Measurements from ENCODE around the gene CBLN3.

CBLN3 gene

DNA sequence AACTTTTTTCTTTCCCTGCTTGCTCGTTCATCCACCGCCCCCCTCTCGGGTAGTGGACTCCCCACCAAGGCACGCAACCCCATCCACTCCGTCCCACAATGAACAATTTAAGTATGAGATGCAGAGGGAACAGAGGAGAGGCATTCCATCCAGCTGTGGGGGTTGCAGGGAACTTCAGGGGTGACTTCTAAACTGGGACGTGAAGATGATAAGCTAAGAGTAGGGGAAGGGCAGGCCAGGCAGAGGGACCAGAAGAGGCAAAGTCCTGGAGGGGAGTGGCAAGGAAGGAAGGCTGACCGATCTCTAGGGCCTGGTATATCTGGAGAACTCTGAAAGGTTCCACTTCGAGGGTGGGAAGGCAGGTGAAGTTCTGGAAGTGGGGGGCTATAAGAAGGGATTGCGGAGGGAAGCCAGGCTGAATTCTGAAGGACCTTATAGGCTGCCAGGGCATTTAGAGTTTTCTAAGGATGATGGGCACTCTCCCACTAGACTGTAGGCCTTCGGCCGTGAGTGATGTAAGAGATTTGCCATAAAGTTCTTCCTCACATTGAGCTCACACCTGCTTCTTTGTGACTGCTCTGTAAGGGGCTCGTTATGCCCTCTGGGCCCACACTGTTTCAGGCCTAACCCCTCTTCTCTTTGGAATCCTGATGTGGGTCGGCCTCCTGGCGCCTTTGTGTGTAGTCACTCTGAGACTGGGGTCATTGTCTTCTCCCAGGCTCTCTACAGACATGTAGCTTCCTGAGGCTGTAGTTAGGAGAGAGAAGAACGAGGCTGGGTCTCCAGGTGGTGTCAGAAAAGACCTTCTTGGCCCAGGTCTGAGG, 49.3 kb downstream of the CBLN3 start:
- Histone ChIP-seq H3K9me2 (ENCODE audit: low read depth, low read length) (no peaks in the 10 kb centered on the region), H3K4me2 (ENCODE audit: low read length) (no peak overlapping the region)

DNA sequence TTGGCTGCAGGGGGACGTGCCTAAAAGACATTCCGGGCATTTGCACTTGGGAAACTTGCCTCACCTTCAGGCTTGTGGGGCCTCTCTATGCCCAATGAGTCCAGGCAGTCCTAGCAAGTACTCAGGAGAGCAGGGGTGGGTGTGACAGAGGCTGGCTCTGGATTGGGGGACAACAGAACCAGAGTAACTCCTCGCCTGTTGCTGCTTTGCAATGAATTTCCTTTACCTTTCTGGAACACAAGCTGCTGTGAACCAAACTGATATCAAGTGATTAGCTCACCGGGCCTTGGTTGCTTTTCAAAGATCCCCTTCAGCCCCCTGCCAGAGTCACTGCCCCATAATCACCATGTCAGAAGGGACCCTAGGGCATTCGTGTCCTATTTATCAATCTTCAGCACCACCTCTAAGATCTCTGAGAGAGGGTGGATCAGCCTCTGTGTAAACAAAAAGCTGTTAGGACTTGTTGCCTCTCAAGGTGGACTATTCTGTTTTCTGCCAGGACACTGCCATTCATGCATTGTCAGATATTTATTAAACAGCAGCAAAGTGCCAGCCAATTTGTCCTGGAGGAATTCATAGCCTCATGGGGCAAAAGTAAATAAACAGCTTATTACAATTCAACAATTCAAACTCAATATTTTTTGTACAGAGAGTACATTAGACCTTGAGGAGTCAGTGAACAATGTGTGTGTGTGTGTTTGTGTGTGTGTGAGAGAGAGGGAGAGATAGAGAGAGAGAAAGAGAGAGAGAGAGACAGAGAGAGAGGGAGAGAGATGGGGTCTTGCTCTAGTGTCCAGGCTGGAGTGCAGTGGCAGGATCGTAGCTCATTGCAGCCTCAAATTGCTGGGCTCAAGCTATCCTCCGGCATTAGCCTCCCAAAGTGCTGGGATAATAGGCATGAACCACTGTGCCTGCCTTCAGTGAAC, 50.2 kb downstream of the CBLN3 start:
- TF ChIP-seq EZH2 (IDR thresholded peaks at IDR 0.05; ENCODE audit: borderline replicate concordance, low read length): no peak
- TF ChIP-seq, protein P1, sequence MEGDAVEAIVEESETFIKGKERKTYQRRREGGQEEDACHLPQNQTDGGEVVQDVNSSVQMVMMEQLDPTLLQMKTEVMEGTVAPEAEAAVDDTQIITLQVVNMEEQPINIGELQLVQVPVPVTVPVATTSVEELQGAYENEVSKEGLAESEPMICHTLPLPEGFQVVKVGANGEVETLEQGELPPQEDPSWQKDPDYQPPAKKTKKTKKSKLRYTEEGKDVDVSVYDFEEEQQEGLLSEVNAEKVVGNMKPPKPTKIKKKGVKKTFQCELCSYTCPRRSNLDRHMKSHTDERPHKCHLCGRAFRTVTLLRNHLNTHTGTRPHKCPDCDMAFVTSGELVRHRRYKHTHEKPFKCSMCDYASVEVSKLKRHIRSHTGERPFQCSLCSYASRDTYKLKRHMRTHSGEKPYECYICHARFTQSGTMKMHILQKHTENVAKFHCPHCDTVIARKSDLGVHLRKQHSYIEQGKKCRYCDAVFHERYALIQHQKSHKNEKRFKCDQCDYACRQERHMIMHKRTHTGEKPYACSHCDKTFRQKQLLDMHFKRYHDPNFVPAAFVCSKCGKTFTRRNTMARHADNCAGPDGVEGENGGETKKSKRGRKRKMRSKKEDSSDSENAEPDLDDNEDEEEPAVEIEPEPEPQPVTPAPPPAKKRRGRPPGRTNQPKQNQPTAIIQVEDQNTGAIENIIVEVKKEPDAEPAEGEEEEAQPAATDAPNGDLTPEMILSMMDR (IDR thresholded peaks at IDR 0.05; ENCODE audit: low read length): no peak
- Histone ChIP-seq H3K79me2 (ENCODE audit: insufficient read depth, low read length) (no peaks in the 10 kb centered on the region), H3K36me3 (ENCODE audit: insufficient read depth, low read length) (no peaks in the 10 kb centered on the region), H3K4me3 (ENCODE audit: low read depth, low read length, poor library complexity, severe bottlenecking) (no peak overlapping the region), H3K27ac (ENCODE audit: low read depth, low read length, poor library complexity, severe bottlenecking) (no peak overlapping the region), H3F3A (ENCODE audit: insufficient read depth, low read length) (no peaks in the 10 kb centered on the region), H3K4me2 (ENCODE audit: low read length) (no peak overlapping the region), H2AFZ (ENCODE audit: low read length) (no peak overlapping the region), H3K9me3 (ENCODE audit: low read length) (no peaks in the 10 kb centered on the region), H3K4me1 (ENCODE audit: insufficient read depth, low read length, severe bottlenecking) (peaks cover 4% of the 10 kb centered on the region), H3K27me3 (ENCODE audit: insufficient read depth, low read length) (no peaks in the 10 kb centered on the region), H3K9ac (ENCODE audit: low read length) (no peak overlapping the region), H3K9me2 (ENCODE audit: low read depth, low read length) (no peaks in the 10 kb centered on the region), H4K20me1 (ENCODE audit: insufficient read depth, low read length) (no peaks in the 10 kb centered on the region)

More for the DNA sequence above, 49.3 kb downstream of the CBLN3 start:
- peaks cover 4% of the 10 kb centered on the region for H3K4me1 ChIP-seq (ENCODE audit: insufficient read depth, low read length, severe bottlenecking)
- H3K36me3 ChIP-seq (ENCODE audit: insufficient read depth, low read length): no peaks in the 10 kb centered on the region
- no peaks in the 10 kb centered on the region for H3K27me3 ChIP-seq (ENCODE audit: insufficient read depth, low read length)
- H2AFZ ChIP-seq (ENCODE audit: low read length): no peak overlapping the region
- TF ChIP-seq, protein P1 (IDR thresholded peaks at IDR 0.05; ENCODE audit: low read length): no peak
- TF ChIP-seq EZH2 (IDR thresholded peaks at IDR 0.05; ENCODE audit: borderline replicate concordance, low read length): no peak
- no peak overlapping the region for H3K27ac ChIP-seq (ENCODE audit: low read depth, low read length, poor library complexity, severe bottlenecking)
- H3F3A ChIP-seq (ENCODE audit: insufficient read depth, low read length): no peaks in the 10 kb centered on the region
- no peaks in the 10 kb centered on the region for H3K79me2 ChIP-seq (ENCODE audit: insufficient read depth, low read length)
- no peak overlapping the region for H3K9ac ChIP-seq (ENCODE audit: low read length)
- H3K4me3 ChIP-seq (ENCODE audit: low read depth, low read length, poor library complexity, severe bottlenecking): no peak overlapping the region
- no peaks in the 10 kb centered on the region for H3K9me3 ChIP-seq (ENCODE audit: low read length)
- H4K20me1 ChIP-seq (ENCODE audit: insufficient read depth, low read length): no peaks in the 10 kb centered on the region

DNA sequence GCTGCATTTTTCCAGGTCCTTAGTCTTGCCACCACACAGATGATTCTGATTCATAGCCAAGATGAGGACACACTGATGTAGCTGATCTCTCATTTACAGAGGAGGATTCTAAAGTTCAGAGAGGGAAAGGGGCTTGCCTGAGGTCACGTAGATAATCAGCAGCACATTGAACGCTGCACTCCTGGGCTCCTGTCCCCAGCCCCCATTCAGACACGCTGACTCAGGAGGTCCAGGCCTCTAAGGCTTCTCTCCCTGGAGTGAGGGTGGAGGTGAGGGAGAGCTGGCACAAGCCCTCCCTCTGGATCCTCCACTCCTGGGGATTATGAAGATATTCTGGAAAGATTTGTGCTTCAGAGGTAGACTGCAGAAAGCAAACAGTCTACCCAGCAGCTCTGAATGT, 51.1 kb downstream of the CBLN3 start:
- Histone ChIP-seq H3K27ac (ENCODE audit: low read depth, low read length, poor library complexity, severe bottlenecking) (no peak overlapping the region), H3K36me3 (ENCODE audit: insufficient read depth, low read length) (no peaks in the 10 kb centered on the region; the same call in 1 of the 2 replicates), H3K4me3 (ENCODE audit: low read depth, low read length, poor library complexity, severe bottlenecking) (no peak overlapping the region), H3K9ac (ENCODE audit: low read length) (no peak overlapping the region), H3K9me3 (ENCODE audit: low read length) (no peaks in the 10 kb centered on the region), H3K9me2 (ENCODE audit: low read depth, low read length) (no peaks in the 10 kb centered on the region), H4K20me1 (ENCODE audit: insufficient read depth, low read length) (no peaks in the 10 kb centered on the region), H3K27me3 (ENCODE audit: insufficient read depth, low read length) (no peaks in the 10 kb centered on the region), H3K4me1 (ENCODE audit: insufficient read depth, low read length, severe bottlenecking) (peaks cover 4% of the 10 kb centered on the region), H3K79me2 (ENCODE audit: insufficient read depth, low read length) (no peaks in the 10 kb centered on the region), H3F3A (ENCODE audit: insufficient read depth, low read length) (no peaks in the 10 kb centered on the region), H3K4me2 (ENCODE audit: low read length) (no peak overlapping the region), H2AFZ (ENCODE audit: low read length) (no peak overlapping the region)
- TF ChIP-seq, protein P1 (IDR thresholded peaks at IDR 0.05; ENCODE audit: low read length): no peak
- TF ChIP-seq EZH2 (IDR thresholded peaks at IDR 0.05; ENCODE audit: borderline replicate concordance, low read length): no peak

Data from OCI-LY1 (cell line).